Measurements from ENCODE around the gene SCTR. TPM values are rescaled to one million over a fixed set of nuclear protein-coding genes. Genes with fewer than 3 reads are reported as not detected.

The SCTR gene
- total RNA-seq, 1 donor from 2014 or later, result 33.1 TPM

DNA sequence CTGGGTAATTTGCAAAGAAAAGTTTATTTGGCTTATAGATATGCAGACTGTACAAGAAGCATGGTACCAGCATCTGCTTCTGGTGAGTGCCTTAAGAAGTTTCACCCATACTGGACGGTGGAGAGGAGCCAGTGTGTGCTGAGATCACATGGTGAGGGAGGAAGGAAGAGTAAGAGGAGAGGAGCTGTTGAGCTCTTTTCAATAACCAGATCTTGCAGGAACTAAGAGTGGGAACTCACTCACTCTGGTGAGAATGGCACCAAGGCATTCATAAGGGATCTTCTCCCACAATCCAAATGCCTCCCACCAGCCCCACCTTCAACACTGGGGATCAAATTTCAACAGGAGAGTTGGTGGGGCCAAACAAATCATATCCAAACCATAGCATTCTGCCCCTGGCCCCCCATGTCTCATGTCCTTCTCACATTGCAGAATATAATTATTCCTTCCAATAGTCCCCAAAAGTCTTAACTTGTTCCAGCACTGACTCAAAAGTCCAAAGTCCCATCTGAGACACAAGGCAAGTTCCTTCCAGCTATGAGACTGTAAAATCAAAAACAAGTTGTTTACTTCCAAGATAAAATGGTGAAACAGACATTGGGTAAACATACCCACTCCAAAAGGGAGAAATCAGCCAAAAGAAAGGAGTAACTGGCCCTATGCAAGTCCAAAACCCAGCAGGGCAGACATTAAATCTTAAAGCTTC, 104.3 kb downstream of the SCTR start:
- H3K4me3 Mint-ChIP-seq (ENCODE audit: low read depth), result no peak overlapping the region
- H3K27ac Mint-ChIP-seq, result peak overlapping the region; percentile 80
- H3K27me3 Mint-ChIP-seq, result no peaks in the 10 kb centered on the region
- TF ChIP-seq, protein P1, sequence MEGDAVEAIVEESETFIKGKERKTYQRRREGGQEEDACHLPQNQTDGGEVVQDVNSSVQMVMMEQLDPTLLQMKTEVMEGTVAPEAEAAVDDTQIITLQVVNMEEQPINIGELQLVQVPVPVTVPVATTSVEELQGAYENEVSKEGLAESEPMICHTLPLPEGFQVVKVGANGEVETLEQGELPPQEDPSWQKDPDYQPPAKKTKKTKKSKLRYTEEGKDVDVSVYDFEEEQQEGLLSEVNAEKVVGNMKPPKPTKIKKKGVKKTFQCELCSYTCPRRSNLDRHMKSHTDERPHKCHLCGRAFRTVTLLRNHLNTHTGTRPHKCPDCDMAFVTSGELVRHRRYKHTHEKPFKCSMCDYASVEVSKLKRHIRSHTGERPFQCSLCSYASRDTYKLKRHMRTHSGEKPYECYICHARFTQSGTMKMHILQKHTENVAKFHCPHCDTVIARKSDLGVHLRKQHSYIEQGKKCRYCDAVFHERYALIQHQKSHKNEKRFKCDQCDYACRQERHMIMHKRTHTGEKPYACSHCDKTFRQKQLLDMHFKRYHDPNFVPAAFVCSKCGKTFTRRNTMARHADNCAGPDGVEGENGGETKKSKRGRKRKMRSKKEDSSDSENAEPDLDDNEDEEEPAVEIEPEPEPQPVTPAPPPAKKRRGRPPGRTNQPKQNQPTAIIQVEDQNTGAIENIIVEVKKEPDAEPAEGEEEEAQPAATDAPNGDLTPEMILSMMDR (IDR thresholded peaks at IDR 0.05; ENCODE audit: unreplicated experiment), result no peak
- H3K36me3 Mint-ChIP-seq (ENCODE audit: insufficient read depth), result peaks cover 6% of the 10 kb centered on the region
- H3K4me1 Mint-ChIP-seq (ENCODE audit: low read depth), result peaks cover 35% of the 10 kb centered on the region
- peaks cover 7% of the 10 kb centered on the region for H3K9me3 Mint-ChIP-seq (ENCODE audit: low read depth)
- DNase-seq (ENCODE audit: low spot score, unreplicated experiment), result no peak

DNA sequence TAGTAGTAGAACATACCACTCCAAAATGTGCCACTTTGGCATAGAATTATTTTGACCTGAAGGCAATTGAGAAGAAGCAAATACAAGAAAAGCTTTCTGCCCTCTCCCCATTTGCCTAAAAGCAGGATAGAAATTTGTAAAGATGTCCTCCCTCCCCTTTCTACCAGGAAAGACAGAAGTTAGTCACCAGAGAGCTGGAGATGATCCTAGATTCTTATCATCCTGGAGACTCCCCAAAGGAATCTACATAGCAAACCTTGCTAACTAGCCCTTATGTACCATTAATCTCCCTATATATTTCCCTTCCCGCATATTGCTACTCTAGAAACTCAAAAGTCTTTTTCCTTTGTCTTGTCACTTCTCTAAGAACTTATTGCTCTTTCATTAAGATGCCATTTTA, 105.2 kb downstream of the SCTR start:
- H3K27me3 Mint-ChIP-seq, result no peaks in the 10 kb centered on the region

DNA sequence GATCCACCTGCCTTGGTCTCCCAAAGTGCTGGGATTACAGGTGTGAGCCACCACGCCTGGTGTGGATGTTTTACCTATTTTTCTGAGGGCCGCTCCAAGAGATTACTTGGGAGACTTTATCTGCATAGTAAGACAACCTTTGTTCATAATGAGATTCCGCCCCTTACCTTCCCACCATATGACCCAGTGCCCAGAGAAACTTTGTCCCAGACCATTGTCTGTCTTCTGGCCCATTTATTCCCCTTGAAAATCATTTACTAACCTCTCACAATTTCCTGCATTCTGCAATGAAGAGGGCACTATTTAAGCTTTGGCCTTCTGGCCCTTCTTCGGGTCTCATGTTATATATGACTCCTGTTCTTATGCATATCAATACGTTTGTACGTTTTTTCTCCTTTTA, 106.4 kb downstream of the SCTR start:
- TF ChIP-seq, protein P1 (IDR thresholded peaks at IDR 0.05; ENCODE audit: unreplicated experiment), result no peak

More for the DNA sequence above, 105.2 kb downstream of the SCTR start:
- Mint-ChIP-seq H3K4me3 (ENCODE audit: low read depth) (no peak overlapping the region), H3K4me1 (ENCODE audit: low read depth) (peaks cover 34% of the 10 kb centered on the region), H3K27ac (no peak overlapping the region), H3K36me3 (ENCODE audit: insufficient read depth) (peaks cover 6% of the 10 kb centered on the region), H3K9me3 (ENCODE audit: low read depth) (peaks cover 13% of the 10 kb centered on the region)
- TF ChIP-seq, protein P1 (IDR thresholded peaks at IDR 0.05; ENCODE audit: unreplicated experiment), result no peak
- DNase-seq (ENCODE audit: low spot score, unreplicated experiment), result no peak

DNA sequence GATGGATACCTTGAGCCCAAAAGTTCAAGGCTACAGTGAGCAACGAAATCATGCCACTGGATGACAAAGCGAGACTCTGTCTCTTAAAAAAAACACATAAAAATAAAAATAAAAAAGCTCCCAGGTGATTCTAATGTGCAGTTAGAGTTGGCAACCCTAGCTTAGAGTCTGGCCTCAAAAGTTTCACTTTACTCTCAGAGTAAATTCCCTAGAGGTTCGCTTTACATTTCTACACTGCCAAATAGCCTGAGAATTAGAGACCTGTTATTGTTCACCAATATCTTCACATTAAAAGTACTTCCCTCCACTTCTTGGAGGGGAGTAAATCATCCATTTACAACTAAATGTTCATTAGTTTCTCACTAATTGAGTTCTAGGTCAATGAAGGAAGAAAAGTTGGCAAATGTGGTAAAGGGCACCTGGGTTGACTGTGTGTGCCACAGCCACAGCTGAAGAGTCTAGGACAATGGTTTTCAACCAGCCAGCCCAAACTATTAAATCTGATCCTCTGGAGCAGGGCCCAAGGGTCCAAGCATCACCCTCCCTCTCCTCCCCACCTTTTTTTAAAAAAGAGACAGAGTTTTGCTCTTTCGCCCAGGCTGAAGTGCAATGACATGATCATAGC, 107.9 kb downstream of the SCTR start:
- DNase-seq (ENCODE audit: low spot score, unreplicated experiment), result no peak
- Mint-ChIP-seq H3K4me1 (ENCODE audit: low read depth) (peaks cover 16% of the 10 kb centered on the region), H3K27ac (no peak overlapping the region), H3K27me3 (no peaks in the 10 kb centered on the region), H3K9me3 (ENCODE audit: low read depth) (peaks cover 6% of the 10 kb centered on the region), H3K4me3 (ENCODE audit: low read depth) (no peak overlapping the region), H3K36me3 (ENCODE audit: insufficient read depth) (no peaks in the 10 kb centered on the region)
- TF ChIP-seq, protein P1 (IDR thresholded peaks at IDR 0.05; ENCODE audit: unreplicated experiment), result no peak

More for the DNA sequence above, 106.4 kb downstream of the SCTR start:
- Mint-ChIP-seq H3K4me3 (ENCODE audit: low read depth) (no peak overlapping the region), H3K27me3 (no peaks in the 10 kb centered on the region), H3K4me1 (ENCODE audit: low read depth) (peaks cover 25% of the 10 kb centered on the region), H3K9me3 (ENCODE audit: low read depth) (peaks cover 13% of the 10 kb centered on the region), H3K36me3 (ENCODE audit: insufficient read depth) (peaks cover 6% of the 10 kb centered on the region), H3K27ac (no peak overlapping the region)
- DNase-seq (ENCODE audit: low spot score, unreplicated experiment), result no peak

DNA sequence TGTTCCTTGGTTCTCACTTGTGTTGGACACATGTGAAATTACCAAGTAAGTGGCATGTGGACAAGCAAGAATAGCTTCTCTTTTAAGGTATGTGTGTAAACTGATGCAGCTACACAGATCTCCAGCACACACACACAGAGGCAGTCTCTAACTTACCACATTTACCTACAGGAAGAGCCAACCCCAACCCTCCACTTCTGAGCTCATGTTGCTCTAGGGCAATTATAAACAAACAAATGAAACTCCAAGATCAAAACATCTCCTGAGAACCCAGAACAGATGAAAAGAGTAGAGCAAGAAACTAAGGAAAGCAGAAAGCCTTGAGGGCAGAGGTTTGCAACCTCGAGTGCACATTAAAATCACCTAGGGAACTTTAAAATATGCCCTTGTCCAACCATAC, 108.7 kb downstream of the SCTR start:
- Mint-ChIP-seq H3K27me3 (no peaks in the 10 kb centered on the region), H3K27ac (no peak overlapping the region), H3K4me1 (ENCODE audit: low read depth) (peaks cover 15% of the 10 kb centered on the region), H3K36me3 (ENCODE audit: insufficient read depth) (no peaks in the 10 kb centered on the region), H3K9me3 (ENCODE audit: low read depth) (peaks cover 10% of the 10 kb centered on the region), H3K4me3 (ENCODE audit: low read depth) (no peak overlapping the region)
- DNase-seq (ENCODE audit: low spot score, unreplicated experiment), result no peak
- TF ChIP-seq, protein P1 (IDR thresholded peaks at IDR 0.05; ENCODE audit: unreplicated experiment), result no peak

All from progenitor cell of endocrine pancreas (in vitro differentiated cells).